Ishikawa (cell line): Measurements from ENCODE around the gene DEK.

Experiments
- CEBPB ChIP-seq: IDR thresholded peaks from 2 replicates; pipeline ENCODE4 v1.6.1; 2012
- EGR1 ChIP-seq: IDR thresholded peaks from 2 replicates; pipeline ENCODE4 v1.6.1; 2012
- FOXM1 ChIP-seq: IDR thresholded peaks from 2 replicates; pipeline ENCODE4 v1.6.1; 2012; ENCODE audit warnings: low read depth, borderline replicate concordance
- MAX ChIP-seq: IDR thresholded peaks from 2 replicates; pipeline ENCODE4 v1.6.1; 2012
- NFIC ChIP-seq: IDR thresholded peaks from 2 replicates; pipeline ENCODE4 v1.6.1; 2012
- REST ChIP-seq: IDR thresholded peaks from 2 replicates; pipeline ENCODE4 v1.6.1; 2012; ENCODE audit warnings: low read depth, mild to moderate bottlenecking
- TAF1 ChIP-seq: IDR thresholded peaks from 2 replicates; pipeline ENCODE4 v1.6.1; 2012; ENCODE audit warnings: low read depth, mild to moderate bottlenecking
- USF1 ChIP-seq: IDR thresholded peaks from 2 replicates; pipeline ENCODE4 v1.6.1; 2012
- YY1 ChIP-seq: IDR thresholded peaks from 2 replicates; pipeline ENCODE4 v1.6.1; 2012; ENCODE audit warnings: low read depth
- ZBTB7A ChIP-seq: IDR thresholded peaks from 2 replicates; pipeline ENCODE4 v1.6.1; 2012; ENCODE audit warnings: low read depth

GRCh38 chr6:18213439-18213838 lies 50.9 kb downstream of the DEK start:
- TF ChIP-seq REST (no peak), USF1 (no peak), MAX (no peak), NFIC (no peak), ZBTB7A (no peak), EGR1 (no peak), YY1 (no peak), FOXM1 (no peak), CEBPB (no peak), TAF1 (no peak)
